SK-N-SH (cell line): Measurements from ENCODE around the gene RIPPLY3. TPM values are rescaled to one million over a fixed set of nuclear protein-coding genes. Genes with fewer than 3 reads are reported as not detected.

Source experiments
- CTCF ChIA-PET: fragments of 300-600, 350-600 bp; formaldehyde crosslinking; extraction: SDS; loops from one replicate; lab custom pipeline; 2021; lab: Yijun Ruan, JAX
- POLR2A ChIA-PET: fragments of 350-600 bp; sonication (Branson Sonifier 250); formaldehyde crosslinking; extraction: SDS; loops from one replicate; lab custom pipeline; 2020; ENCODE audit warnings: antibody characterized with exemption, inconsistent platforms; lab: Yijun Ruan, JAX
- DNase-seq: peaks from one replicate; pipeline ENCODE4 v3.0.0; 2012
- H2AFZ ChIP-seq: fragments of 200-600 bp; sonication (generic); 2 replicates; pipeline ENCODE4 v1.8.1; 2016; ENCODE audit warnings: antibody characterized with exemption, mild to moderate bottlenecking, low read depth
- H3F3A ChIP-seq: fragments of 200-600 bp; sonication (generic); replicated peaks from 2 replicates; pipeline ENCODE3; 2016; ENCODE audit warnings: antibody characterized with exemption, mild to moderate bottlenecking; ENCODE audit not compliant: insufficient read depth
- H3K27ac ChIP-seq, 2 experiments: fragments of 200-500 bp in 1 of 2; fragments of 200-600 bp in 1 of 2; sonication (Bioruptor generic) in 1 of 2; sonication (generic), shearing (Covaris generic) in 1 of 2; 2 replicates each; pipeline versions ENCODE4 v1.5.1 to v1.6.1; 2014 to 2016; ENCODE audit warnings: low read depth in 2 of 2, inconsistent platforms in 1 of 2, low read length in 1 of 2, mild to moderate bottlenecking in 1 of 2, mixed read lengths in 1 of 2
- H3K27me3 ChIP-seq: fragments of 200-600 bp; sonication (generic), shearing (Covaris generic); 2 replicates; pipeline ENCODE4 v1.6.1; 2016; ENCODE audit warnings: mixed run types; ENCODE audit not compliant: insufficient read depth
- H3K36me3 ChIP-seq, 2 experiments: fragments of 200-500 bp in 1 of 2; fragments of 200-600 bp in 1 of 2; sonication (Bioruptor generic) in 1 of 2; sonication (generic) in 1 of 2; replicated peaks in 1 of 2; 2 replicates each; pipeline versions ENCODE3 to v1.5.1; 2014 to 2016; ENCODE audit warnings: low read length in 1 of 2, mild to moderate bottlenecking in 1 of 2; ENCODE audit not compliant: insufficient read depth in 2 of 2, control insufficient read depth in 1 of 2
- H3K4me1 ChIP-seq, 2 experiments: fragments of 200-500 bp in 1 of 2; fragments of 200-600 bp in 1 of 2; sonication (Bioruptor generic) in 1 of 2; sonication (generic), shearing (Covaris generic) in 1 of 2; 2 replicates each; pipeline versions ENCODE4 v1.5.1 to v1.6.1; 2014 to 2016; ENCODE audit warnings: low read depth in 1 of 2, low read length in 1 of 2, mixed run types in 1 of 2; ENCODE audit not compliant: insufficient read depth in 2 of 2, control insufficient read depth in 1 of 2
- H3K4me2 ChIP-seq: fragments of 200-600 bp; sonication (generic), shearing (Covaris generic); 2 replicates; pipeline ENCODE4 v1.6.1; 2017; ENCODE audit warnings: mixed run types
- H3K4me3 ChIP-seq, 2 experiments: fragments of 200-500 bp in 1 of 2; fragments of 200-600 bp in 1 of 2; sonication (Bioruptor generic) in 1 of 2; sonication (generic), shearing (Covaris generic) in 1 of 2; 2 replicates each; pipeline versions ENCODE4 v1.5.1 to v1.8.1; 2014 to 2016; ENCODE audit warnings: low read depth in 2 of 2, inconsistent platforms in 1 of 2, low read length in 1 of 2, mild to moderate bottlenecking in 1 of 2, mixed read lengths in 1 of 2, moderate library complexity in 1 of 2
- H3K79me2 ChIP-seq: fragments of 200-600 bp; sonication (generic); 2 replicates; pipeline ENCODE4 v1.8.1; 2017; ENCODE audit warnings: mild to moderate bottlenecking; ENCODE audit not compliant: insufficient read depth
- H3K9ac ChIP-seq: fragments of 200-600 bp; sonication (generic); 2 replicates; pipeline ENCODE4 v1.6.1; 2017; ENCODE audit warnings: mixed run types
- H3K9me2 ChIP-seq: fragments of 200-600 bp; sonication (generic); 2 replicates; pipeline ENCODE4 v1.6.1; 2017; ENCODE audit warnings: mixed run types
- H3K9me3 ChIP-seq: fragments of 200-600 bp; sonication (generic); 2 replicates; pipeline ENCODE4 v1.6.1; 2017; ENCODE audit warnings: mixed run types, mild to moderate bottlenecking, moderate library complexity
- H4K20me1 ChIP-seq: fragments of 200-600 bp; sonication (generic); 2 replicates; pipeline ENCODE4 v1.6.1; 2017; ENCODE audit warnings: mild to moderate bottlenecking, mixed run types; ENCODE audit not compliant: insufficient read depth
- EP300 ChIP-seq, 2 experiments: IDR thresholded peaks; 2 replicates each; pipeline versions ENCODE4 v1.4.0 to v1.6.1; 2012; ENCODE audit warnings: borderline replicate concordance in 1 of 2, low read depth in 1 of 2, low read length in 1 of 2
- EZH2phosphoT487 ChIP-seq: fragments of 200-600 bp; sonication (generic); IDR thresholded peaks from 2 replicates; pipeline ENCODE4 v1.6.1; 2017; ENCODE audit warnings: low read depth, mixed run types, mild to moderate bottlenecking, antibody characterized with exemption, moderate library complexity, borderline replicate concordance
- FOSL2 ChIP-seq: IDR thresholded peaks from 2 replicates; pipeline ENCODE4 v1.4.0; 2012; ENCODE audit warnings: low read depth, mild to moderate bottlenecking, moderate library complexity, borderline replicate concordance
- FOXJ3 ChIP-seq: sonication (generic); formaldehyde crosslinking; IDR thresholded peaks from 2 replicates; pipeline ENCODE4 v1.5.1; 2020; ENCODE audit warnings: mild to moderate bottlenecking, missing genetic modification reagents
- FOXM1 ChIP-seq: IDR thresholded peaks from 2 replicates; pipeline ENCODE4 v1.4.0; 2012; ENCODE audit warnings: low read depth, mild to moderate bottlenecking
- JUND ChIP-seq: IDR thresholded peaks from 2 replicates; pipeline ENCODE4 v1.4.0; 2012
- MXI1 ChIP-seq: IDR thresholded peaks from 2 replicates; pipeline ENCODE4 v1.6.1; 2012; ENCODE audit warnings: mild to moderate bottlenecking, low read depth, low read length, improper control_type of control experiment
- NFIC ChIP-seq: IDR thresholded peaks from 2 replicates; pipeline ENCODE4 v1.4.0; 2012; ENCODE audit warnings: borderline replicate concordance
- NRF1 ChIP-seq: IDR thresholded peaks from 2 replicates; pipeline ENCODE4 v1.6.1; 2012; ENCODE audit warnings: low read depth, mild to moderate bottlenecking, low read length
- POLR2AphosphoS5 ChIP-seq: IDR thresholded peaks from 2 replicates; pipeline ENCODE4 v1.6.1; 2012; ENCODE audit warnings: low read depth, low read length
- REST ChIP-seq: IDR thresholded peaks from 2 replicates; pipeline ENCODE4 v1.6.1; 2012; ENCODE audit warnings: mild to moderate bottlenecking, low read depth, low read length, moderate library complexity
- RFX5 ChIP-seq: IDR thresholded peaks from 2 replicates; pipeline ENCODE4 v1.6.1; 2012; ENCODE audit warnings: mild to moderate bottlenecking, improper control_type of control experiment, low read length
- RXRA ChIP-seq: IDR thresholded peaks from 2 replicates; pipeline ENCODE4 v1.4.0; 2012; ENCODE audit warnings: low read depth, mild to moderate bottlenecking, borderline replicate concordance
- TAF1 ChIP-seq: IDR thresholded peaks from 2 replicates; pipeline ENCODE4 v1.6.1; 2012; ENCODE audit warnings: low read depth, mild to moderate bottlenecking, low read length, moderate library complexity, borderline replicate concordance
- TCF12 ChIP-seq: IDR thresholded peaks from 2 replicates; pipeline ENCODE4 v1.4.0; 2012
- USF1 ChIP-seq: IDR thresholded peaks from 2 replicates; pipeline ENCODE4 v1.4.0; 2012; ENCODE audit warnings: low read depth, borderline replicate concordance
- YY1 ChIP-seq: IDR thresholded peaks from 2 replicates; pipeline ENCODE4 v1.4.0; 2012; ENCODE audit warnings: low read depth, mild to moderate bottlenecking
- ZBTB33 ChIP-seq: IDR thresholded peaks from 2 replicates; pipeline ENCODE4 v1.4.0; 2012; ENCODE audit warnings: low read depth, borderline replicate concordance
- WGBS: methylation state at CpG from one replicate; pipeline ENCODE4 v1.1.6; 2017; ENCODE audit warnings: low lambda C conversion rate; 5-methylcytosine and 5-hydroxymethylcytosine counted together
- polyA plus RNA-seq, 3 experiments: library from polyadenylated mRNA; depleted of rRNA; stranded (reverse); fragments of >200 nt; gene quantifications; 2 replicates each; pipeline ENCODE4 v1.2.3, GENCODE V29; 2012

The RIPPLY3 gene
- polyA plus RNA-seq, 1 of the 3 experiments (the other 2 are of a cell fraction) = 0.03 TPM

- H3K4me1 ChIP-seq = peaks cover 0 to 5% of the 10 kb centered on the region in 2 experiments; a peak in 3 of 4 replicates
- no peaks in the 10 kb centered on the region for H3K9me3 ChIP-seq
- no peaks in the 10 kb centered on the region for H3K36me3 ChIP-seq
- no peak overlapping the region for H3K4me3 ChIP-seq
- H4K20me1 ChIP-seq = no peaks in the 10 kb centered on the region
- H3K9ac ChIP-seq = no peak overlapping the region
- no peak for DNase-seq
- no peak overlapping the region for H3K27ac ChIP-seq
- H3K4me2 ChIP-seq = no peak overlapping the region
- POLR2A ChIA-PET = no interaction called here
- CTCF ChIA-PET = interaction anchor here (0.9 to 3.5 kb wide), 2 partner anchors 15 to 35 kb away, joined by 3 to 38 read pairs; no protein-coding TSS in a partner anchor
- no peaks in the 10 kb centered on the region for H3K79me2 ChIP-seq
- no peaks in the 10 kb centered on the region for H3F3A ChIP-seq
- no peak for TF ChIP-seq EP300 (IDR thresholded peaks at IDR 0.05; ENCODE audit: borderline replicate concordance in 1 of 2, low read depth in 1 of 2, low read length in 1 of 2)
- TF ChIP-seq RXRA = no peak
- TF ChIP-seq MXI1 = no peak
- no peak for TF ChIP-seq USF1
- no peak for TF ChIP-seq ZBTB33
- no peak for TF ChIP-seq JUND
- no peak for TF ChIP-seq FOXJ3 (CRISPR knock-in tag)
- no peak for TF ChIP-seq YY1
- TF ChIP-seq FOSL2 = no peak
- TF ChIP-seq FOXM1 = no peak
- no peak for TF ChIP-seq EZH2phosphoT487
- TF ChIP-seq TAF1 = no peak
- no peak for TF ChIP-seq RFX5
- no peak for TF ChIP-seq POLR2AphosphoS5
- no peak for TF ChIP-seq REST
- TF ChIP-seq NRF1 = no peak
- no peak for TF ChIP-seq NFIC
- TF ChIP-seq TCF12 = no peak
- TF ChIP-seq, all 33 proteins: peak for 0
- Histone ChIP-seq H2AFZ (no peak overlapping the region), H3K9me2 (no peaks in the 10 kb centered on the region), H3K27me3 (no peaks in the 10 kb centered on the region)
- WGBS = 82% methylated on average over 6 of the region's 6 CpGs
These were observed 31.7 kb upstream of the RIPPLY3 start for GRCh38 chr21:36974851-36975192.
